A673 (cell line): ENCODE measurements around the gene C1orf198. TPM values are rescaled to one million over a fixed set of nuclear protein-coding genes. Genes with fewer than 3 reads are reported as not detected.

ENCODE experiments used
- BruUV-seq: library from RNA; stranded (reverse); fragments of 400-500 nt; replicated peaks from 2 replicates; lab custom pipeline; 2021; lab: Mats Ljungman, UMichigan
- CTCF ChIA-PET: fragments of 300-600 bp; sonication (Branson Sonifier 250); formaldehyde crosslinking; loops from one replicate; lab custom pipeline; 2022; ENCODE audit warnings: antibody characterized with exemption; lab: Charles Lee
- POLR2A ChIA-PET: fragments of 300-600 bp; sonication (Branson Sonifier 250); formaldehyde crosslinking; loops from one replicate; lab custom pipeline; 2022; ENCODE audit warnings: antibody characterized with exemption; ENCODE audit not compliant: low non-redundant PET; lab: Charles Lee
- DNase-seq: peaks from one replicate; pipeline ENCODE4 v3.0.0-alpha.2; 2015; ENCODE audit warnings: low spot score
- H3K27ac ChIP-seq: fragments of 200-600 bp; sonication (generic); 2 replicates; pipeline ENCODE4 v1.5.1; 2016; ENCODE audit warnings: mixed run types, low read depth, mild to moderate bottlenecking, mixed read lengths, antibody characterized with exemption, low read length; ENCODE audit not compliant: poor library complexity, severe bottlenecking
- H3K27me3 ChIP-seq: fragments of 200-600 bp; sonication (generic); replicated peaks from 2 replicates; pipeline ENCODE4 v1.6.1; 2017; ENCODE audit warnings: mixed run types, low read depth, mild to moderate bottlenecking, mixed read lengths, antibody characterized with exemption, low read length; ENCODE audit not compliant: insufficient read depth, poor library complexity
- H3K36me3 ChIP-seq: fragments of 200-600 bp; sonication (generic); 2 replicates; pipeline ENCODE4 v1.6.1; 2016; ENCODE audit warnings: mixed run types, mild to moderate bottlenecking, mixed read lengths, antibody characterized with exemption, low read length; ENCODE audit not compliant: insufficient read depth, poor library complexity, severe bottlenecking
- H3K4me1 ChIP-seq: fragments of 200-600 bp; sonication (generic); 2 replicates; pipeline ENCODE4 v1.6.1; 2017; ENCODE audit warnings: mixed run types, mild to moderate bottlenecking, mixed read lengths, antibody characterized with exemption, low read length; ENCODE audit not compliant: insufficient read depth, poor library complexity, severe bottlenecking
- H3K4me3 ChIP-seq: fragments of 200-600 bp; sonication (generic); 2 replicates; pipeline ENCODE4 v1.5.1; 2016; ENCODE audit warnings: low read depth, mixed run types, mild to moderate bottlenecking, mixed read lengths, low read length; ENCODE audit not compliant: poor library complexity, severe bottlenecking
- H3K9me3 ChIP-seq: fragments of 200-600 bp; sonication (generic); 2 replicates; pipeline ENCODE4 v1.6.1; 2016; ENCODE audit warnings: mixed run types, low read depth, mild to moderate bottlenecking, mixed read lengths, antibody characterized with exemption, low read length; ENCODE audit not compliant: poor library complexity, severe bottlenecking
- EZH2 ChIP-seq: fragments of 200-600 bp; sonication (generic); IDR thresholded peaks from 2 replicates; pipeline ENCODE4 v1.6.1; 2017; ENCODE audit warnings: borderline replicate concordance, low read depth, mild to moderate bottlenecking, mixed read lengths, antibody characterized with exemption, low read length; ENCODE audit not compliant: poor library complexity, severe bottlenecking
- intact Hi-C: fragments of 100-400 bp; cut with micrococcal nuclease; formaldehyde crosslinking; loops from one replicate; pipeline ENCODE4 v1.10.0; 2022; ENCODE audit not compliant: unreplicated experiment
- total RNA-seq: library from RNA; stranded (reverse); gene quantifications from 2 replicates; pipeline ENCODE4 v1.2.3, GENCODE V29; 2021
- TF ChIP-seq, protein P1 (sequence below): fragments of 300-800, 200-600 bp; sonication (generic); conservative IDR thresholded peaks from 2 replicates; pipeline ENCODE4 v1.5.1; 2017; ENCODE audit warnings: low read depth, mild to moderate bottlenecking, antibody characterized with exemption, low read length, moderate library complexity, mixed read lengths

Gene C1orf198
- total RNA-seq, 1 experiment from 2014 or later: 42.4 TPM

DNA sequence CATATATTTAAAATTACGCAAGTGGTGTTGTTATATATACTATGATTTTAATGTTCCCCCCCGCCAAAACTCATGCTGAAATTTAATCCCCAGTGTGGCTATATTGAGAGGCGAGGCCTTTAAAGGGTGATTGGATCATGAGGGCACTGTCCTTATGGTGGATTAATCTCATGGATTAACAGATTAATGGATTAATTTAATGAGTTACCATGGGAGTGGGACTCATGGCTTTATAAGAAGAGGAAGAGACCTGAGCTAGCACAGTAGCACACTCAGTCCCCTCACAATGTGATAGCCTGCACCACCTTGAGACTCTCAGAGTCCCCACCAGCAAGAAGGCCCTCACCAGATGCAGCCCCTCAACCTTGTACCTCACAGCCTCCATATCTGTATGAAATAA is 34.8 kb downstream of the C1orf198 start:
- intact Hi-C loops: no loop called here
- no peaks in the 10 kb centered on the region for H3K9me3 ChIP-seq
- H3K27ac ChIP-seq: no peak overlapping the region
- H3K4me3 ChIP-seq: no peak overlapping the region
- ChIA-PET CTCF (no interaction called here), POLR2A (no interaction called here)
- no peaks in the 10 kb centered on the region for H3K27me3 ChIP-seq
- DNase-seq: no peak
- TF ChIP-seq, protein P1, sequence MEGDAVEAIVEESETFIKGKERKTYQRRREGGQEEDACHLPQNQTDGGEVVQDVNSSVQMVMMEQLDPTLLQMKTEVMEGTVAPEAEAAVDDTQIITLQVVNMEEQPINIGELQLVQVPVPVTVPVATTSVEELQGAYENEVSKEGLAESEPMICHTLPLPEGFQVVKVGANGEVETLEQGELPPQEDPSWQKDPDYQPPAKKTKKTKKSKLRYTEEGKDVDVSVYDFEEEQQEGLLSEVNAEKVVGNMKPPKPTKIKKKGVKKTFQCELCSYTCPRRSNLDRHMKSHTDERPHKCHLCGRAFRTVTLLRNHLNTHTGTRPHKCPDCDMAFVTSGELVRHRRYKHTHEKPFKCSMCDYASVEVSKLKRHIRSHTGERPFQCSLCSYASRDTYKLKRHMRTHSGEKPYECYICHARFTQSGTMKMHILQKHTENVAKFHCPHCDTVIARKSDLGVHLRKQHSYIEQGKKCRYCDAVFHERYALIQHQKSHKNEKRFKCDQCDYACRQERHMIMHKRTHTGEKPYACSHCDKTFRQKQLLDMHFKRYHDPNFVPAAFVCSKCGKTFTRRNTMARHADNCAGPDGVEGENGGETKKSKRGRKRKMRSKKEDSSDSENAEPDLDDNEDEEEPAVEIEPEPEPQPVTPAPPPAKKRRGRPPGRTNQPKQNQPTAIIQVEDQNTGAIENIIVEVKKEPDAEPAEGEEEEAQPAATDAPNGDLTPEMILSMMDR: no peak
- no peak for TF ChIP-seq EZH2
- no peaks in the 10 kb centered on the region for H3K36me3 ChIP-seq
- no TSS peak for BruUV-seq
- H3K4me1 ChIP-seq: peaks cover 13% of the 10 kb centered on the region

DNA sequence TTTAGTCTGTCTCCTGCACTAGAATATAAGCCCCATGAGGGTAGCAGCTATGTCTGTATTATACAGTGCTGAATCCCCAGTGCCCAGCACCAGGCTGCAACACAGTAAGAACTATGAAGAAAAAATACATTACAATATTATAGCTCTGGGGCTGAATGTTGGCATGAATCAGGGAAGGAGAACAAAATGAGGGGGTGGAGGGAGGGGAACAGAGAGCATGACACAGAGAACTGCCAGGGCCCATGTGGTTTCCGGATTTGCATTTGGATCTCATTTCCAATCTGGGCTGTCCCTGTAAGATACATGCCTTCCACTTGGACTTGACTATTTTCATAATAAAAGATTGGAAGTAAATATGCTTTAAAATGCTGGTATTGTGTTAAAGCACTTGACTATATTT is 35.8 kb downstream of the C1orf198 start:
- no peak overlapping the region for H3K27ac ChIP-seq
- ChIA-PET POLR2A (interaction anchor here (0.5 kb wide), 1 partner anchor 252 kb away, joined by 4 read pairs; no protein-coding TSS in a partner anchor), CTCF (no interaction called here)
- H3K36me3 ChIP-seq: no peaks in the 10 kb centered on the region
- DNase-seq: no peak
- BruUV-seq: no TSS peak
- intact Hi-C loops: no loop called here
- no peak overlapping the region for H3K4me3 ChIP-seq
- TF ChIP-seq, protein P1: no peak
- no peak for TF ChIP-seq EZH2
- no peaks in the 10 kb centered on the region for H3K9me3 ChIP-seq
- peaks cover 11% of the 10 kb centered on the region for H3K4me1 ChIP-seq
- H3K27me3 ChIP-seq: no peaks in the 10 kb centered on the region

DNA sequence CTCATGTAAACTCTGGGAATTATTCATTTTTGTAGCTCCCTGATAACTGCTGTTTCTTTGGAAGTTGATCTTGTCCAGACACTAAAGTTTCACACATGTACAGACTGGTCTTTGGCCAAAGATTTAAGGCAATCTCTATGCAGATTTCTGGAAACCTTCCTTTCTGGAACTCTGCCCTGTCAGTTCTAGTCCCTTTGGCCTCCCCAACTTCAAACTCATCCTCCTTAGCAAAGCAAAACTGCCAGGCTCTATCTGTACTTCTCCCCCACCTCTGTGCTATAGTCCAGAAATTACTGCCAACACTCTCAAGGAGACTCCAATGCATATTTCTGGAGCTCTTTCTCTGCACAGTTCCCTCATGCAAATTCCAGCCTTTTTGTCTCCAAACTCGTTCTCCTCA is 36.5 kb downstream of the C1orf198 start:
- CTCF ChIA-PET: no interaction called here
- no TSS peak for BruUV-seq

More for the DNA sequence above, 36.5 kb downstream of the C1orf198 start:
- Histone ChIP-seq H3K27ac (no peak overlapping the region), H3K27me3 (no peaks in the 10 kb centered on the region), H3K4me1 (peaks cover 6% of the 10 kb centered on the region), H3K36me3 (no peaks in the 10 kb centered on the region), H3K9me3 (no peaks in the 10 kb centered on the region), H3K4me3 (no peak overlapping the region)
- no peak for TF ChIP-seq EZH2
- TF ChIP-seq, protein P1: no peak
- DNase-seq: no peak
- intact Hi-C loops: no loop called here
- POLR2A ChIA-PET: interaction anchor here (0.5 kb wide), 1 partner anchor 251 kb away, joined by 4 read pairs; no protein-coding TSS in a partner anchor
